DMS79 (cell line): ENCODE measurements around the gene ST6GALNAC5.
"Not testable (repeated sequence)": the region's sequence is repeated elsewhere in the genome, so short reads cannot be mapped to it uniquely, and the experiment has no call there.

Experiments
- DNase-seq: peaks from one replicate; lab custom pipeline; 2025; lab: John Stamatoyannopoulos, UW

Gene ST6GALNAC5

GRCh38 chr1:76939050-76939816, 72.0 kb downstream of the ST6GALNAC5 start:
- DNase-seq: no peak

GRCh38 chr1:76939817-76940216, 72.5 kb downstream of the ST6GALNAC5 start:
- DNase-seq: no peak

GRCh38 chr1:76940571-76941335, 73.5 kb downstream of the ST6GALNAC5 start:
- no peak for DNase-seq

GRCh38 chr1:76942549-76942948, 75.3 kb downstream of the ST6GALNAC5 start:
- no peak for DNase-seq

GRCh38 chr1:76944942-76945341, 77.7 kb downstream of the ST6GALNAC5 start:
- peak; percentile 2 for DNase-seq

GRCh38 chr1:76948846-76949245, 81.6 kb downstream of the ST6GALNAC5 start:
- DNase-seq: no peak

GRCh38 chr1:76949503-76949902, 82.2 kb downstream of the ST6GALNAC5 start:
- DNase-seq: no peak

GRCh38 chr1:76950306-76950705, 83.0 kb downstream of the ST6GALNAC5 start:
- no peak for DNase-seq

- DNase-seq: no peak
These were observed 83.9 kb downstream of the ST6GALNAC5 start for GRCh38 chr1:76951153-76951552.

GRCh38 chr1:76955652-76956051, 88.4 kb downstream of the ST6GALNAC5 start:
- no peak for DNase-seq

- DNase-seq: no peak
These were observed 90.7 kb downstream of the ST6GALNAC5 start for GRCh38 chr1:76957961-76958360.

- no peak for DNase-seq
These were observed 91.5 kb downstream of the ST6GALNAC5 start for GRCh38 chr1:76958828-76959227.

GRCh38 chr1:76959556-76959955, 92.3 kb downstream of the ST6GALNAC5 start:
- no peak for DNase-seq

- DNase-seq: no peak
These were observed 94.0 kb downstream of the ST6GALNAC5 start for GRCh38 chr1:76961181-76961819.

- DNase-seq: no peak
These were observed 94.5 kb downstream of the ST6GALNAC5 start for GRCh38 chr1:76961820-76962207.

GRCh38 chr1:76981267-76981666, 114.0 kb downstream of the ST6GALNAC5 start:
- DNase-seq: not testable (repeated sequence)

GRCh38 chr1:76989976-76990375, 122.7 kb downstream of the ST6GALNAC5 start:
- no peak for DNase-seq

- DNase-seq: no peak
These were observed 125.8 kb downstream of the ST6GALNAC5 start for GRCh38 chr1:76993036-76993435.

- no peak for DNase-seq
These were observed 131.4 kb downstream of the ST6GALNAC5 start for GRCh38 chr1:76998582-76999223.

- no peak for DNase-seq
These were observed 140.4 kb downstream of the ST6GALNAC5 start for GRCh38 chr1:77007675-77008074.

GRCh38 chr1:77010937-77011336, 143.7 kb downstream of the ST6GALNAC5 start:
- no peak for DNase-seq

- no peak for DNase-seq
These were observed 144.8 kb downstream of the ST6GALNAC5 start for GRCh38 chr1:77012066-77012465.
